ENCODE results near the gene LMF1. TPM values are rescaled to one million over a fixed set of nuclear protein-coding genes. Genes with fewer than 3 reads are reported as not detected.

Gene LMF1
- total RNA-seq, 1 donor from 2014 or later = 26.2 TPM

DNA sequence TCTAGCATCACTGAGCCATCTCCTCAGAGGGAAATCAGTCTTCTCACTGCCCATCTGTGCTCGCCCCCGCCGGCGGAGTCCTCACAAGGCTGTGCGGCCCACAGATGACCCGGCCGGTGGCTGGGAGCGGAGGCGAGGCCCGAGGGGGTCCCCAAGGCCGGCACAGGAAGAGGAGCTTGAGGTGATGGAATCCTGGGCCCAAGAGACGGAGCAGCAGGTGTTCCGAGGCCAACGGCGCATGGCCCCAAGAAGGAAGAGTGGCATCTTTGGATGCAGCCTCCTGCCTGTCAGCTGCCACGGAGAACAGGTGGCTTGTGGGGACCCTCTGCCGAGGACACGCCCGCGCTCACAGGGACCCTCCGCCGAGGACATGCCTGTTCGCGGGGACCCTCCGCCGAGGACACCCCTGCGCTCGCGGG lies 97.5 kb downstream of the LMF1 start:
- H3K27ac Mint-ChIP-seq = no peak overlapping the region
- no peak for DNase-seq (ENCODE audit: low spot score, unreplicated experiment)
- H3K9me3 Mint-ChIP-seq (ENCODE audit: low read depth) = no peaks in the 10 kb centered on the region
- no peak for TF ChIP-seq CTCF (IDR thresholded peaks at IDR 0.05; ENCODE audit: unreplicated experiment)
- H3K4me1 Mint-ChIP-seq (ENCODE audit: low read depth) = no peaks in the 10 kb centered on the region
- H3K36me3 Mint-ChIP-seq (ENCODE audit: insufficient read depth) = peaks cover 2% of the 10 kb centered on the region
- no peak overlapping the region for H3K4me3 Mint-ChIP-seq (ENCODE audit: low read depth)
- H3K27me3 Mint-ChIP-seq = no peaks in the 10 kb centered on the region

- Mint-ChIP-seq H3K27me3 (no peaks in the 10 kb centered on the region), H3K9me3 (ENCODE audit: low read depth) (no peaks in the 10 kb centered on the region), H3K27ac (no peak overlapping the region), H3K4me1 (ENCODE audit: low read depth) (no peaks in the 10 kb centered on the region), H3K4me3 (ENCODE audit: low read depth) (no peak overlapping the region), H3K36me3 (ENCODE audit: insufficient read depth) (peaks cover 2% of the 10 kb centered on the region)
- DNase-seq (ENCODE audit: low spot score, unreplicated experiment) = no peak
- no peak for TF ChIP-seq CTCF (IDR thresholded peaks at IDR 0.05; ENCODE audit: unreplicated experiment)
Measured at GRCh38 chr16:872436-873242, 98.1 kb downstream of the LMF1 start.

DNA sequence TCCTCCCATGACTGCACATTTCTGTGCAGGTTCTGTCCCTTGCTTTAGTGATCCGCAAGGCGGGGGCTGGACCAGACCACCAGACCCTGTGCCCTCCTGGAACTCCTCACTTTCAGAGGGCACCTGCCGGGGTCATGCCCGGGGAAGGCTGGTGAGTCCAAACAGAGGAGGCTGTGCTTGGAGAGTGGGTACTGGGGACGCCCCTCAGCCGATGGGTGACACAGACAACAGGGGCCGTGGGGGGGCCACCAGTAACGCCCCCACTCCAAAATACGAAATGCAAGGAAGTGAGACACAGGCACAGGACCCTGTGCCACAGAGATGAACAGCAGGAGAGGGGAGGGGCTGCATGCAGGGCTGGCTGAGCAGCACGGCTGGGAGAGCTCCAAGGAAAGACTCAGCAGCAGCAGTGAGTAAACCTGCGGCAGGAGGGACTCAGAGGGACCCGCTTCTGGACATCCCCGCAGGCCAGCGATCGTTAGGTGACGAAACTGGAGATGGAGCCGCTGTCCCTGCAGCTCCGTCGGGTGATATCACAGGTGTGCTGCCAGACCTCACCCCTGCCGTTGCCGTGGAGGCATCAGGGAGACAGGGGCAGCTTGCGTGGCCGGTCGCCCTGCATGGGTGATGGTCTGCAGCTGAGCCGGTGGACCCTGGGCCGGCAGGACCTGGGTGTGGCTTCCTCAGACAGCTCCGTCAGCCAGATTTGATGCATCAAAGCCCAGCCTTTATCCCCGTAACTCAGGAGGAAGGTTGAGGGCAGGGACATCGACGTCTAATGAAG lies 99.0 kb downstream of the LMF1 start:
- DNase-seq (ENCODE audit: low spot score, unreplicated experiment) = no peak
- no peak for TF ChIP-seq CTCF (IDR thresholded peaks at IDR 0.05; ENCODE audit: unreplicated experiment)
- no peak overlapping the region for H3K27ac Mint-ChIP-seq
- peaks cover 4% of the 10 kb centered on the region for H3K36me3 Mint-ChIP-seq (ENCODE audit: insufficient read depth)
- H3K4me1 Mint-ChIP-seq (ENCODE audit: low read depth) = no peaks in the 10 kb centered on the region
- no peaks in the 10 kb centered on the region for H3K27me3 Mint-ChIP-seq
- no peaks in the 10 kb centered on the region for H3K9me3 Mint-ChIP-seq (ENCODE audit: low read depth)
- H3K4me3 Mint-ChIP-seq (ENCODE audit: low read depth) = no peak overlapping the region

GRCh38 chr16:870856-871561 lies 99.8 kb downstream of the LMF1 start:
- Mint-ChIP-seq H3K9me3 (ENCODE audit: low read depth) (no peaks in the 10 kb centered on the region), H3K27ac (no peak overlapping the region), H3K4me1 (ENCODE audit: low read depth) (no peaks in the 10 kb centered on the region), H3K27me3 (no peaks in the 10 kb centered on the region), H3K4me3 (ENCODE audit: low read depth) (no peak overlapping the region), H3K36me3 (ENCODE audit: insufficient read depth) (peaks cover 5% of the 10 kb centered on the region)
- no peak for DNase-seq (ENCODE audit: low spot score, unreplicated experiment)
- TF ChIP-seq CTCF (IDR thresholded peaks at IDR 0.05; ENCODE audit: unreplicated experiment) = no peak

Measured in progenitor cell of endocrine pancreas (in vitro differentiated cells).